Mesothelial cell of epicardium (in vitro differentiated cells): ENCODE measurements around the gene RRP1. TPM values are rescaled to one million over a fixed set of nuclear protein-coding genes. Genes with fewer than 3 reads are reported as not detected.

Experiments used
- DNase-seq, 2 experiments: peaks; one replicate each; pipeline ENCODE4 v3.0.0; 2021; ENCODE audit warnings: low spot score in 2 of 2; ENCODE audit not compliant: unreplicated experiment in 2 of 2
- H3K27ac Mint-ChIP-seq: 2 replicates; pipeline ENCODE4 v1.8.0; 2021; ENCODE audit warnings: mixed read lengths
- H3K27me3 Mint-ChIP-seq: 2 replicates; pipeline ENCODE4 v1.8.0; 2021; ENCODE audit warnings: low read depth, mixed read lengths
- H3K36me3 Mint-ChIP-seq: 2 replicates; pipeline ENCODE4 v1.8.0; 2021; ENCODE audit warnings: mixed read lengths
- H3K4me1 Mint-ChIP-seq: 2 replicates; pipeline ENCODE4 v1.8.0; 2021; ENCODE audit warnings: mixed read lengths
- H3K4me3 Mint-ChIP-seq: 2 replicates; pipeline ENCODE4 v1.8.0; 2021; ENCODE audit warnings: mild to moderate bottlenecking, moderate library complexity, mixed read lengths
- H3K9me3 Mint-ChIP-seq: 2 replicates; pipeline ENCODE4 v1.8.0; 2021; ENCODE audit warnings: mixed read lengths
- total RNA-seq: library from RNA; stranded (reverse); gene quantifications from 3 replicates; pipeline ENCODE4 v1.2.1, GENCODE V29; 2021
- TF ChIP-seq, protein P1 (sequence below): fragments of 200-600 bp; sonication (generic); IDR thresholded peaks from one replicate; pipeline ENCODE4 v1.5.0; 2021; ENCODE audit warnings: antibody characterized with exemption; ENCODE audit not compliant: unreplicated experiment

RRP1 gene
- total RNA-seq, 1 donor from 2014 or later, result 44.5 TPM

DNA sequence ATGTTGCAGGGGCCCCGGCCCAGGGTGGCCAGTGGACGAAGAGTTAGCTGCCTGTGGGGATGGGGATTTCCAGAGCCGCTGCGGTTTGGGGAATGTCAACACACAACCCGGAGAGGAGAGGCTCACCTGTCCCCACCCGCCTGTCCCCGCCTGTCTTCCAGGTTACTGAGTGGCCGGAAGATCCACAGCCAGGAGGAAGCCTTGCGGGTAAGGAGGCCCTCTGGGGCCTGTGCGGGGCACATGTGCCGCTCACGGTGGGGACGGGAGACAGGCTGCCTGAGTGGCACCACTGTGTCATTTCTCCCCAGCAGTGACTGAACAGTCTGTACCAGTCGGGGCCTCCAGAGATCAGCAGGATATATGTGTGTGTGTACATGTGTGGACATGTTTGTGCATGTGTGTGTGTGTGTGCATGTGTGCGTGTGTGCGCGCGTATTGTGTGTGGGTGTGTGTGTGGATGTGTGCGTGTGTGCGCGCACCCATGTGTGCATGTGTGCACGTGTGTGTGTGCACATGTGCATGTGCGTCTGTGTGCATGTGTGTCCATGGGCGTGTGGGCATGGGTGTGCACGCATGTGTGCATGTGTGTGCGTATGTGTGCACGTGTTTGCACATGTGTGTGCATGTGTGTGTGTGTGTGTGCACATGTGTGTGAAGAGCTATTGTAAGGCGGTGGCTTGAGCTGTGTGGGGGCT lies 38.9 kb upstream of the RRP1 start:
- H3K9me3 Mint-ChIP-seq, result no peaks in the 10 kb centered on the region
- TF ChIP-seq, protein P1, sequence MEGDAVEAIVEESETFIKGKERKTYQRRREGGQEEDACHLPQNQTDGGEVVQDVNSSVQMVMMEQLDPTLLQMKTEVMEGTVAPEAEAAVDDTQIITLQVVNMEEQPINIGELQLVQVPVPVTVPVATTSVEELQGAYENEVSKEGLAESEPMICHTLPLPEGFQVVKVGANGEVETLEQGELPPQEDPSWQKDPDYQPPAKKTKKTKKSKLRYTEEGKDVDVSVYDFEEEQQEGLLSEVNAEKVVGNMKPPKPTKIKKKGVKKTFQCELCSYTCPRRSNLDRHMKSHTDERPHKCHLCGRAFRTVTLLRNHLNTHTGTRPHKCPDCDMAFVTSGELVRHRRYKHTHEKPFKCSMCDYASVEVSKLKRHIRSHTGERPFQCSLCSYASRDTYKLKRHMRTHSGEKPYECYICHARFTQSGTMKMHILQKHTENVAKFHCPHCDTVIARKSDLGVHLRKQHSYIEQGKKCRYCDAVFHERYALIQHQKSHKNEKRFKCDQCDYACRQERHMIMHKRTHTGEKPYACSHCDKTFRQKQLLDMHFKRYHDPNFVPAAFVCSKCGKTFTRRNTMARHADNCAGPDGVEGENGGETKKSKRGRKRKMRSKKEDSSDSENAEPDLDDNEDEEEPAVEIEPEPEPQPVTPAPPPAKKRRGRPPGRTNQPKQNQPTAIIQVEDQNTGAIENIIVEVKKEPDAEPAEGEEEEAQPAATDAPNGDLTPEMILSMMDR, result no peak
- no peak overlapping the region for H3K4me3 Mint-ChIP-seq
- H3K27ac Mint-ChIP-seq, result no peak overlapping the region
- no peak for DNase-seq
- no peaks in the 10 kb centered on the region for H3K4me1 Mint-ChIP-seq
- no peaks in the 10 kb centered on the region for H3K27me3 Mint-ChIP-seq
- peaks cover 20% of the 10 kb centered on the region for H3K36me3 Mint-ChIP-seq

DNA sequence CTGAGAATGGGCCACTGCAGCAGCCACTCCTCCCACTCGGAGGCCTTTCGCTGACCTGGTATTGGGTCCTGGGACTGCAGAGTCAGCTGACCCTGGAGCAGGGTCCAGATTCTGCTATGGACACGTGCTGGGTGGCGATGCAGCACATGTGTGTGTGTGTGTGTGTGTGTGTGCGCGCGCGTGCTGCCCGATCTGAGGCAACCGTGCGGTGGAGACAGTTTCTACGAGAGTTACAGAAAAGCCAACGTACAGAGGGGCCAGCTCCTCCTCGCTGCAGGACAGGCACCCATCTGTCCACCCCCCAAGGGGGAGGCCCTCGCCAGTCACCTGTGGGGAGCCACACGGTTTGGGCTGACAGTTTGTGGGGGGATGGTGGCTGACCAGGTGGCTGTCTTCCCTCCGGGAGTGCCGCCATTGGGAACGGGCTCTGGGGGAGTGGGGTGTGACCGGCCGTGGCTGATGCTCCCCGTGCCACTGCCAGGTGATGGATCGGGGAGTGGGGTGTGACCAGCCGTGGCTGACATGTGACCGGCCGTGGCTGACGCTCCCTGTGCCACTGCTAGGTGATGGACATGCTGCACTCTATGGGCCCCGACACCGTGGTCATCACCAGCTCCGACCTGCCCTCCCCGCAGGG lies 37.3 kb upstream of the RRP1 start:
- TF ChIP-seq, protein P1, result no peak
- no peak overlapping the region for H3K27ac Mint-ChIP-seq
- H3K4me1 Mint-ChIP-seq, result no peaks in the 10 kb centered on the region
- H3K36me3 Mint-ChIP-seq, result peaks cover 20% of the 10 kb centered on the region
- no peaks in the 10 kb centered on the region for H3K27me3 Mint-ChIP-seq
- H3K4me3 Mint-ChIP-seq, result no peak overlapping the region
- DNase-seq, result no peak
- H3K9me3 Mint-ChIP-seq, result no peaks in the 10 kb centered on the region

DNA sequence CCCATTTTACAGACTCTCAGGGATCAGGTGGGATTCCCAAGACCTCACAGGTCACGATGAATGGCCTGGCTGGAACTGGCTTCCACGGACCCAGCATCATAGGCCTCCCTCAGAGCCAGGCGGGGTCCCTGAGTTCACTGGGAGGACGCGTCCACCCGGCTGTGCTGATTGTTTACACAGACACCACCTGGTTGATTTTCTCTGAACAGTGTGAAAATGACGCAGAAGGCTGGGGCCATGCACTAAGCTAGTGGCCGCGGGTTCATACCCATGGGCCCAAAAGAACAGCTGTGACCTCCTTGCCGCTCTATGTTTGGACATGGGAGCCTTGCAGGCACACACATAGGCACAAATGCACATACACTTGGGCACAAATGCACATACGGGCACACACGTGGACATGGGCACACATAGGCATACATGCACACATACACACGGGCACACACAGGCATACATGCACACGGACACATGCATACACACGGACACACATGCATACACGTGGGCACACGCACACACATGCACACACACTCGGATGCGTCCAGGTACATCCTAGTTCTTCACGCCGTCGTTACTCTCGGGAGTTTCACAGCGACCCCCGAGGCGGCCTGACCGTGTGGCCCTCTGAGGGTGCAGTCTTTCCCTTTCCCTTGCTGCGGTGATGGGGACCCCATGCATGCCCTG lies 36.5 kb upstream of the RRP1 start:
- H3K36me3 Mint-ChIP-seq, result peaks cover 19% of the 10 kb centered on the region
- H3K27me3 Mint-ChIP-seq, result no peaks in the 10 kb centered on the region
- no peak overlapping the region for H3K27ac Mint-ChIP-seq
- no peak for DNase-seq
- no peaks in the 10 kb centered on the region for H3K9me3 Mint-ChIP-seq
- TF ChIP-seq, protein P1, result no peak
- H3K4me1 Mint-ChIP-seq, result peaks cover 1% of the 10 kb centered on the region
- H3K4me3 Mint-ChIP-seq, result no peak overlapping the region

DNA sequence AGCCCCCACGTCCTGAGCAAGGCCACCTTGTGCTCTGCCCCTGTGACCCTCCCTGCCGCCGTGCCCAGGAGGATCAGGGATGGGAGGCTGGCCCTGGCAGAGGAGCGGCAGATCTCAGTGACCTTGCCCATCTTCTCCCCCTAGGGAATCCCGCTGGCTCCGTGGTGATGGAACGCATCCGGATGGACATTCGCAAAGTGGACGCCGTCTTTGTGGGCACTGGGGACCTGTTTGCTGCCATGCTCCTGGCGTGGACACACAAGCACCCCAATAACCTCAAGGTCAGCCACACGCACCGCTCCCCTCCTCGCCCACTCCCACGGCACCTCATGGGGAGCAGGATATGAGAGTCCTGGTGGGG lies 36.0 kb upstream of the RRP1 start:
- peaks cover 19% of the 10 kb centered on the region for H3K36me3 Mint-ChIP-seq
- TF ChIP-seq, protein P1, result no peak

DNA sequence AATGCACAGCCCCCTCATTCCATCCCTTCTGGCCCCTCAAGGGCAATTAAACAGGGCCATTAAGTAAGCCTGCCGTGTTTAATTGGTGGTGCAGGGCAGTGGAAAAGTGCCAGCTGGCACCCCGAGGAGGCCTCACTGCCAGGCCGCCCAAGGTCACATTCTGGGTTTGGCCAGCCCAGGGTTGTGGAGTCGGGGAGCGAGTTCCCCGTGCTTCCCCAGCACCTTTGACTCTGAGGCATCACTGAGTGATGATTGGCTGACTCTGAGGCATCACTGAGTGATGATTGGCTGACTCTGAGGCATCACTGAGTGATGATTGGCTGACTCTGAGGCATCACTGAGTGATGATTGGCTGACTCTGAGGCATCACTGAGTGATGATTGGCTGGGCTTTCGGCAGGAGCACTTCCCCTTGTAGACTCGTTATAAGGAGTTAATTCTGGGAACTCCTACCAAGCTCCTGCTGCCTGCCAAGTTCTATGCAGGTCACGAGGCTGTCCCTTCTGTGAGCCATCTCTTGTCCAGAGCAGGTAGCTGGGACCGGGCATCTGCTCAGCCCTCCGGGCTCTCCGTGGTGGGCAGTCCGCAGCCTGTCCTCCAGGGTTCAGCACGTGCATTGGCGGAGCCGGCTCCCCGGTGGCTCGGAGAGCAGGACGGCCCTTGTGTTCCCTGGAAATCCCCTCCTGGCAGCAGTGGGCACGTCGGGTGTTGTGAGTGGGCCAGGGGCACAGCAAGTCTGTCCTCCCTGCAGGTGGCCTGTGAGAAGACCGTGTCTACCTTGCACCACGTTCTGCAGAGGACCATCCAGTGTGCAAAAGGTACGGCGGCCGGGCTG lies 34.2 kb upstream of the RRP1 start:
- no peak for DNase-seq
- Mint-ChIP-seq H3K4me3 (no peak overlapping the region), H3K27ac (no peak overlapping the region), H3K4me1 (peaks cover 4% of the 10 kb centered on the region), H3K36me3 (peaks cover 19% of the 10 kb centered on the region), H3K27me3 (no peaks in the 10 kb centered on the region), H3K9me3 (no peaks in the 10 kb centered on the region)
- TF ChIP-seq, protein P1, result no peak

More for the DNA sequence above, 36.0 kb upstream of the RRP1 start:
- Mint-ChIP-seq H3K27ac (no peak overlapping the region), H3K27me3 (no peaks in the 10 kb centered on the region), H3K9me3 (no peaks in the 10 kb centered on the region), H3K4me3 (no peak overlapping the region), H3K4me1 (peaks cover 4% of the 10 kb centered on the region)
- DNase-seq, result no peak
